Measurements from ENCODE around the gene CCDC171. TPM values are rescaled to one million over a fixed set of nuclear protein-coding genes. Genes with fewer than 3 reads are reported as not detected.

CCDC171 gene
- total RNA-seq, 2 donors from 2014 or later: 0.90 to 1.4 TPM

DNA sequence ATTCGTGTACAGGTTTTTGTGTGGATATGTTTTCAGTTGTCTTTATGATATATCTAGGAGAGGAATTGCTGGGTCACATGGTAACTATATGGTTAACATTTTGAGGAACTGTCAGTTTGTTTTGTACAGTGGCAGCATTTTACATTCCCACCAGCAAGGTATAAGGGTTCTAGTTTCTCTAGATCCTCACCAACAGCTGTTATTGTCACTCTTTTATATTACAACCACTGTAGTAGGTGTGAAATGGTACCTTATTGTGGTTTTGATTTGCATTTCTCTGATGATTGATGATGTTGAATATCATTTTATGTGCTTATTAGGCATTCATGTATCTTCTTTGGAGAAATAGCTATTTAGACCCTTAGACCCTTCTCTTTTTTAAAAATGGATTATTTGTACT is 82.9 kb downstream of the CCDC171 start:
- H3K36me3 ChIP-seq: no peaks in the 10 kb centered on the region
- no peak overlapping the region for H3K4me3 ChIP-seq
- H3K4me1 ChIP-seq: no peaks in the 10 kb centered on the region
- H3K27ac ChIP-seq: no peak overlapping the region
- H3K9me3 ChIP-seq: no peaks in the 10 kb centered on the region
- no peaks in the 10 kb centered on the region for H3K27me3 ChIP-seq
- DNase-seq (ENCODE audit: low spot score): no peak
- TF ChIP-seq CTCF (IDR thresholded peaks at IDR 0.05): no peak

DNA sequence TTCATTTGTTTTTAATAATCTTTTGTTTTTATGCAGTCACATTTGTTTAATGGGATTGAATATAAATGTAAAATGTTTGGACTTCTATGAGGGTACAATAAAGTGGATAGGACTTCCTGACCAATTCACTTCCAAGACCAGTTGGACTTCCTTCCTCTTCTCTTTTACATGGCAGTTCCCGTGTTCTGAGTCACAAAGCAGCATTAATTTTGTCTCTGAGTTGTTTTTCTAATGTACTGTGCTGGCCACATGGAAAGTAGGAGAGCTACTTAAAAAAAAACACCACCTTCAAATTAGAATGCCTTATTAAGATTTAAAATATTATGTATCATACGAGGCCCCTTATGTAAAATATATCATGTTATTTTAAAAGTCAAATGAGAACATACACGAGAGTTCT is 87.3 kb downstream of the CCDC171 start:
- TF ChIP-seq CTCF (IDR thresholded peaks at IDR 0.05): no peak
- no peak for DNase-seq (ENCODE audit: low spot score)
- no peaks in the 10 kb centered on the region for H3K9me3 ChIP-seq
- no peaks in the 10 kb centered on the region for H3K27me3 ChIP-seq
- no peak overlapping the region for H3K4me3 ChIP-seq
- H3K4me1 ChIP-seq: no peaks in the 10 kb centered on the region
- no peak overlapping the region for H3K27ac ChIP-seq
- H3K36me3 ChIP-seq: no peaks in the 10 kb centered on the region

DNA sequence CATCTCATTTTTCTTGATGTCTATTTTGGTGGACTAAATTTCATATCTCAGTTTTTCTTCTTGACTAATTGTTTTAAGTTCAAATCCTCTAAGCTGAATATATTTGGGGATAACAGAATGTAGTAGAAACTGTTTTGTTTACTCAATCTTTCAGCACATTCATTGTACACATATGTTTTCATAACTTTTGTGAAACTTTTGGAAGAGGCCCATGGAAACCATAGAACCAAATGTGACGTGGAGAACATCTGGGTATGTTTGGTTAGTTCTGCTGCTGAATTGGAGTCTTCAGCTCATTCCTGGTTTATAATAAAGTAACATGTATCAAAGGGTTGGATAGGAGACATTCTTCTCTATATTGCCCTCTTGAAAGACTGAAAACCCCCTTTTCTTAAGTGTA is 88.4 kb downstream of the CCDC171 start:
- Histone ChIP-seq H3K36me3 (no peaks in the 10 kb centered on the region), H3K9me3 (no peaks in the 10 kb centered on the region), H3K27ac (no peak overlapping the region), H3K4me3 (no peak overlapping the region), H3K27me3 (no peaks in the 10 kb centered on the region), H3K4me1 (no peaks in the 10 kb centered on the region)
- no peak for TF ChIP-seq CTCF (IDR thresholded peaks at IDR 0.05)
- DNase-seq (ENCODE audit: low spot score): no peak

- DNase-seq (ENCODE audit: low spot score): no peak
- peak; percentile 10 to 62 for TF ChIP-seq CTCF (IDR thresholded peaks at IDR 0.05)
These were observed 89.6 kb downstream of the CCDC171 start for GRCh38 chr9:15642369-15642962.

GRCh38 chr9:15670246-15670645 is 117.4 kb downstream of the CCDC171 start:
- no peak for TF ChIP-seq CTCF (IDR thresholded peaks at IDR 0.05)
- Histone ChIP-seq H3K27me3 (no peaks in the 10 kb centered on the region), H3K9me3 (no peaks in the 10 kb centered on the region), H3K4me1 (no peaks in the 10 kb centered on the region), H3K4me3 (no peak overlapping the region), H3K36me3 (no peaks in the 10 kb centered on the region), H3K27ac (no peak overlapping the region)
- DNase-seq (ENCODE audit: low spot score): no peak

More at GRCh38 chr9:15642369-15642962, 89.6 kb downstream of the CCDC171 start:
- Histone ChIP-seq H3K27me3 (no peaks in the 10 kb centered on the region), H3K27ac (no peak overlapping the region), H3K36me3 (no peaks in the 10 kb centered on the region), H3K4me1 (no peaks in the 10 kb centered on the region), H3K9me3 (no peaks in the 10 kb centered on the region), H3K4me3 (no peak overlapping the region)

- Histone ChIP-seq H3K9me3 (no peaks in the 10 kb centered on the region), H3K4me3 (no peak overlapping the region), H3K36me3 (no peaks in the 10 kb centered on the region), H3K27me3 (no peaks in the 10 kb centered on the region), H3K4me1 (no peaks in the 10 kb centered on the region), H3K27ac (no peak overlapping the region)
- DNase-seq (ENCODE audit: low spot score): no peak
- no peak for TF ChIP-seq CTCF (IDR thresholded peaks at IDR 0.05)
These were observed 118.1 kb downstream of the CCDC171 start for GRCh38 chr9:15670894-15671293.

Measured in right atrium auricular region (tissue), 2 donors.